ENCODE data around the gene COPS6. TPM values are rescaled to one million over a fixed set of nuclear protein-coding genes. Genes with fewer than 3 reads are reported as not detected.

The COPS6 gene
- polyA plus RNA-seq, 1 donor (not counting 4 experiments of a cell fraction or from before 2014, with no cell fraction given): 171 TPM

- Histone ChIP-seq H3K9me3 (ENCODE audit: control insufficient read depth, low read depth, low read length) (no peaks in the 10 kb centered on the region), H3K36me3 (ENCODE audit: control insufficient read depth in 2 of 2, extremely low read depth in 1 of 2, insufficient read depth in 2 of 2, low read length in 2 of 2) (no peaks in the 10 kb centered on the region), H3K79me2 (ENCODE audit: control insufficient read depth, insufficient read depth, low read length) (no peaks in the 10 kb centered on the region), H3K27ac (ENCODE audit: control insufficient read depth, insufficient read depth, low read length) (no peak overlapping the region), H3K4me1 (ENCODE audit: control insufficient read depth, extremely low read depth, insufficient read depth, low read length) (peaks cover 10% of the 10 kb centered on the region), H3K4me3 (ENCODE audit: control insufficient read depth in 2 of 3, extremely low read depth in 1 of 3, insufficient read depth in 2 of 3, low read depth in 1 of 3, low read length in 3 of 3) (no peak overlapping the region), H3K9ac (ENCODE audit: control insufficient read depth, extremely low read depth, insufficient read depth, low read length) (no peak overlapping the region), H3K4me2 (ENCODE audit: control insufficient read depth, extremely low read depth, insufficient read depth, low read depth, low read length) (no peak overlapping the region), H2AFZ (ENCODE audit: control insufficient read depth, low read length) (no peak overlapping the region), H3K27me3 (ENCODE audit: control insufficient read depth, extremely low read depth, insufficient read depth, low read length) (no peaks in the 10 kb centered on the region), H3K9me1 (ENCODE audit: control insufficient read depth, extremely low read depth, insufficient read depth, low read length) (no peaks in the 10 kb centered on the region), H4K20me1 (ENCODE audit: control insufficient read depth, extremely low read depth, insufficient read depth, low read length) (no peaks in the 10 kb centered on the region)
- no peak for FAIRE-seq
- dilution Hi-C loops (cut with MboI; ENCODE audit: extremely low pct_ligation_motif_present, low sequenced_read_pairs): no loop called here
- no peak for DNase-seq (ENCODE audit: low read depth, low spot score)
- TF ChIP-seq EZH2 (IDR thresholded peaks at IDR 0.05; ENCODE audit: low read length): no peak
- TF ChIP-seq, protein P1, sequence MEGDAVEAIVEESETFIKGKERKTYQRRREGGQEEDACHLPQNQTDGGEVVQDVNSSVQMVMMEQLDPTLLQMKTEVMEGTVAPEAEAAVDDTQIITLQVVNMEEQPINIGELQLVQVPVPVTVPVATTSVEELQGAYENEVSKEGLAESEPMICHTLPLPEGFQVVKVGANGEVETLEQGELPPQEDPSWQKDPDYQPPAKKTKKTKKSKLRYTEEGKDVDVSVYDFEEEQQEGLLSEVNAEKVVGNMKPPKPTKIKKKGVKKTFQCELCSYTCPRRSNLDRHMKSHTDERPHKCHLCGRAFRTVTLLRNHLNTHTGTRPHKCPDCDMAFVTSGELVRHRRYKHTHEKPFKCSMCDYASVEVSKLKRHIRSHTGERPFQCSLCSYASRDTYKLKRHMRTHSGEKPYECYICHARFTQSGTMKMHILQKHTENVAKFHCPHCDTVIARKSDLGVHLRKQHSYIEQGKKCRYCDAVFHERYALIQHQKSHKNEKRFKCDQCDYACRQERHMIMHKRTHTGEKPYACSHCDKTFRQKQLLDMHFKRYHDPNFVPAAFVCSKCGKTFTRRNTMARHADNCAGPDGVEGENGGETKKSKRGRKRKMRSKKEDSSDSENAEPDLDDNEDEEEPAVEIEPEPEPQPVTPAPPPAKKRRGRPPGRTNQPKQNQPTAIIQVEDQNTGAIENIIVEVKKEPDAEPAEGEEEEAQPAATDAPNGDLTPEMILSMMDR (optimal IDR thresholded peaks at IDR 0.05 in 1 of 3, IDR thresholded peaks at IDR 0.05 in 1 of 3, conservative IDR thresholded peaks at IDR 0.05 in 1 of 3; ENCODE audit: extremely low read depth in 1 of 3, insufficient read depth in 2 of 3, low read length in 3 of 3): peak; percentile 95 to 98 (median 95)
These were observed 44.0 kb downstream of the COPS6 start for GRCh38 chr7:100132697-100133151.

GRCh38 chr7:100137851-100138760, 49.3 kb downstream of the COPS6 start:
- H2AFZ ChIP-seq (ENCODE audit: control insufficient read depth, low read length): no peak overlapping the region
- no peak for TF ChIP-seq EZH2 (IDR thresholded peaks at IDR 0.05; ENCODE audit: low read length)
- TF ChIP-seq, protein P1 (optimal IDR thresholded peaks at IDR 0.05 in 1 of 3, IDR thresholded peaks at IDR 0.05 in 1 of 3, conservative IDR thresholded peaks at IDR 0.05 in 1 of 3; ENCODE audit: extremely low read depth in 1 of 3, insufficient read depth in 2 of 3, low read length in 3 of 3): no peak
- no peaks in the 10 kb centered on the region for H3K79me2 ChIP-seq (ENCODE audit: control insufficient read depth, insufficient read depth, low read length)
- dilution Hi-C loops (cut with MboI; ENCODE audit: extremely low pct_ligation_motif_present, low sequenced_read_pairs): no loop called here
- FAIRE-seq (no peak), DNase-seq (ENCODE audit: low read depth, low spot score) (no peak)
- no peaks in the 10 kb centered on the region for H3K9me3 ChIP-seq (ENCODE audit: control insufficient read depth, low read depth, low read length)
- H4K20me1 ChIP-seq (ENCODE audit: control insufficient read depth, extremely low read depth, insufficient read depth, low read length): no peaks in the 10 kb centered on the region
- H3K27me3 ChIP-seq (ENCODE audit: control insufficient read depth, extremely low read depth, insufficient read depth, low read length): no peaks in the 10 kb centered on the region
- peaks cover 4% of the 10 kb centered on the region for H3K4me1 ChIP-seq (ENCODE audit: control insufficient read depth, extremely low read depth, insufficient read depth, low read length)
- no peak overlapping the region for H3K27ac ChIP-seq (ENCODE audit: control insufficient read depth, insufficient read depth, low read length)
- no peaks in the 10 kb centered on the region for H3K9me1 ChIP-seq (ENCODE audit: control insufficient read depth, extremely low read depth, insufficient read depth, low read length)
- H3K9ac ChIP-seq (ENCODE audit: control insufficient read depth, extremely low read depth, insufficient read depth, low read length): no peak overlapping the region
- H3K4me2 ChIP-seq (ENCODE audit: control insufficient read depth, extremely low read depth, insufficient read depth, low read depth, low read length): no peak overlapping the region
- no peak overlapping the region for H3K4me3 ChIP-seq (ENCODE audit: control insufficient read depth in 2 of 3, extremely low read depth in 1 of 3, insufficient read depth in 2 of 3, low read depth in 1 of 3, low read length in 3 of 3)
- H3K36me3 ChIP-seq (ENCODE audit: control insufficient read depth in 2 of 2, extremely low read depth in 1 of 2, insufficient read depth in 2 of 2, low read length in 2 of 2): no peaks in the 10 kb centered on the region

Data from keratinocyte (primary cell).